Frontal cortex (tissue), 4 donors: ENCODE measurements around the gene TCAF2. TPM values are rescaled to one million over a fixed set of nuclear protein-coding genes. Genes with fewer than 3 reads are reported as not detected.
"Not testable (repeated sequence)": the region's sequence is repeated elsewhere in the genome, so short reads cannot be mapped to it uniquely, and the experiment has no call there.

ENCODE experiments used
- DNase-seq, 2 donors: peaks; one replicate each; pipeline ENCODE4 v3.0.0; 2012; ENCODE audit warnings: low spot score in 2 of 2
- FAIRE-seq: peaks from 2 replicates; lab custom pipeline; 2012; peaks lifted over from hg19 to GRCh38; lab: Jason Lieb, UNC
- total RNA-seq: library from RNA; depleted of rRNA; stranded (reverse); fragments of >200 nt; gene quantifications from one replicate; pipeline ENCODE4 v1.2.3, GENCODE V29; 2014
- donor health status: control.
- donor health status: control.
- donor health status: control.

The TCAF2 gene
- total RNA-seq, result under 0.01 TPM

DNA sequence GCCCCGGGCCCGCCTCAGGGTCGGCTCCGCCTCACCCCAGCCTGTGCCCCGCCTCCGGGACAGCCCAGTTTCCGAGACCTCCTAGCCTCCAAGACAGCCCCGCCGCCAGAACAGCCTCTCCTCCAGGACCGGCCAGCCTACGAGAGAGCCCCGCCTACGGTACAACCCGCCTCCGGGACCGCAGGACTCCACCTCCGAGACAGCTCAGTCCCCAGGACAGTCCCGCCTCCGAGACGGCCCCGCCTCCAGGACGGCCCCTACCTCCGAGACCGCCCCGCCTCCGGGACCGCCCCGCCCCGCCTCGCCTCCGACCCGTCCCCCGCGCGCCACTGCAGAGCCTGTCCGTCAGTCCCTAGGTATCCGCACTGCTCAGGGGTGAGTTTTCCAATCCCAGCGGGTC, at the start of gene TCAF2:
TCAF2 (plus strand) TSS at position 329 of the 400 bp plus-strand sequence.
- FAIRE-seq, DNase-seq: not testable (repeated sequence)

DNA sequence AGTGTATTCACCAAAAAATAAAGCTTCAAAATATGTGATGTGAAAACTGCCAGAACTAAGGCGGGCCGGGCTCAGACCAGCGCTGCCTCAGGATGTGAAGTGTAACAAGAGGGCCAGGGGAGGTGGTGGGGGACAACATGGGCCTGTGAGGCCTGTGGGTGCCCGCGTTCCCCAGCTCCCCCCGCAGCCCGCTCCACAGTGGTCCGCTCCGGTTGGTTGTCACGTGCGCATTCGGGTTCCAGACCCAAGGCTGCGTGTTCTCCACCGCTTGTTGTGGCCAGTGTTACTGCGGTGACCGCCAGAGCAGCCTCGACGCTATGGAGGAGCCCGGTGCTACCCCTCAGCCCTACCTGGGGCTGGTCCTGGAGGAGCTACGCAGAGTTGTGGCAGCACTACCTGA, 49.3 kb upstream of the TCAF2 start, which contains the start of gene CTAGE15:
CTAGE15 (plus strand) TSS at position 301 of the 400 bp plus-strand sequence; CDS start at position 318, 17 bp downstream.
- not testable (repeated sequence) for DNase-seq, FAIRE-seq

DNA sequence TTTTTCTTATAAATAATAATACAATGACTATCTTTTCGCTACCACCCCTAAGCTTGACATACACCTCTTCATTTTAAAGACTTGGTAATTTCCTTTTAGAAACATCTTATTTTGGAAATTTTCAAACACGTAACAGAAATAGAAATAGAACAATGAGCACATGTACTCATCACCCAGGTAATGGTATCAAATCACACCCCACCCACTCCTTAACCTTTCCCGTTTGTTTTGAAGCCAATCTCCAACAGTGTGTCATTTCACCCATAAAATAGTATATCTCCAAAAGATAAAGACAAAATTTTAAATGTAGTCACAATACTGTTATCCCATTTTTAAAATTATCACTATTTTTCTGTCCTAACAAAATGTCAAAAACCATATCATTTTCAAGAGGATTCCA, 32.6 kb upstream of the TCAF2 start:
- not testable (repeated sequence) for FAIRE-seq, DNase-seq

DNA sequence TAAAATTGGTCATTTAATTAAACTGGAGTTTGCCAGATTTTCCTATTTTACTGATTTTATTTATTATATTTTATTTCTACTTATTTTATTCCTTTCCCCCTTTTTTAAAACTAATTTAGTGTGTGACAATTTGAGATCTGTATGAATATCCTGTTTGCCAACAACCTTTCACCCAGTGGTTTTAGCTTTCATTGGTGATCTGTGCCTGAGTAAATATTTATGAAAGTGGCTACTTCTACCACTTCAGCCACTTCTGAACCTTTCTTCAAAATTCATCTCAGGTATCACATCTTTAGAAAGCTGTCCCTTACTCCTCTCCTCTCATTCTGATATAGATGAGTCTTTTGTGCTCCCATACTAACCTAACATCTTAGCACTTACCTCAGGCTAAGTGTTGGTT, 30.9 kb upstream of the TCAF2 start:
- FAIRE-seq, DNase-seq: not testable (repeated sequence)

DNA sequence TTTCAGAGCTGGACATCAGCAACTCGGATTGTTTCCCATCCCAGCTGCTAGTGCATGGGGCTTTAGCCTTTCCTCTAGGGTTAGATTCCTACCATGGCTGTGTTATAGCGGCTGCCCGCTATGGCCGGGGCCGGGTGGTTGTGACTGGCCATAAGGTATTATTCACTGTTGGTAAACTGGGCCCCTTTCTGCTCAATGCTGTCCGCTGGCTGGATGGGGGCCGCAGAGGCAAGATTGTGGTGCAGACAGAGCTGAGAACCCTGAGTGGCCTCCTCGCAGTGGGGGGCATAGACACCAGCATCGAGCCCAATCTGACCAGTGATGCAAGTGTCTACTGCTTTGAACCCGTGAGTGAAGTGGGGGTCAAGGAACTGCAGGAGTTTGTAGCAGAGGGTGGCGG, 22.7 kb upstream of the TCAF2 start:
- DNase-seq, FAIRE-seq: not testable (repeated sequence)

DNA sequence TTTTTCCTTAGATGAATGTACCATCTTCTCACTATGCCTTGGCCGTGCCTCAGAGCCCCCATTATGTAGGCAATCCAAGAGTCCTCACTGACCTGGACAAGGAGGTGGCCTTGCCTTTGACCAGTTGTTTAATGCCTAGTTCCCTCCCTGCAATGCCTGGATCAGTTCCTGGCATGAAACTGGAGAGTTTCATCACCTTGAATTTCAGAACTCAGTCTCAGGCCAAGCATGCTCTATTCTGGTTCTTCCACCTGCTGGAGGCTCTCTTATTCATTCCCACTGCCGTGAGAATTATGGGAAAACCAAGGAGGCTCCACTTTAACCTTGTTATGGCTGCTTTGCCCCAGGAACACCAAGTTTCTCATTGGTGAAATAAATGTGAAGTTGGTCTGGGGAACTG, 17.2 kb upstream of the TCAF2 start:
- not testable (repeated sequence) for DNase-seq, FAIRE-seq

DNA sequence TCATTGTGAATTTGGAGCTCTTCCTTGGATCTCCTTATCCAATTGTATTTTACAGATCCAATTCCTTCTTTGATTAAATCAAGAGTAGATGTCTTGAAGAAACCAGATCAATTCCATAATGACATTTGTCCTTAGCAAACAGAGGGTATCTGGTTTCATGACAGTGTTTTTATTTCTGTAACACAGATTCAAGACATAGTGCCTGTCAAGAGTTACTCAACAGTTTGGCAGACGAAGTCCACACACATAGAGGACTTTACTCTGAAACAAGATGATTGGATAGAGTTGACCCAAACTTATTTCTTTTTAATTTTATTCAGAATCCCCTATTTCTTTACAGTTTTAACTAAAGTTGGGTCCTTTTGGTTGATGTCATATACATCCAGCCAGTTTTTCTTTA, 14.7 kb upstream of the TCAF2 start:
- not testable (repeated sequence) for FAIRE-seq, DNase-seq

DNA sequence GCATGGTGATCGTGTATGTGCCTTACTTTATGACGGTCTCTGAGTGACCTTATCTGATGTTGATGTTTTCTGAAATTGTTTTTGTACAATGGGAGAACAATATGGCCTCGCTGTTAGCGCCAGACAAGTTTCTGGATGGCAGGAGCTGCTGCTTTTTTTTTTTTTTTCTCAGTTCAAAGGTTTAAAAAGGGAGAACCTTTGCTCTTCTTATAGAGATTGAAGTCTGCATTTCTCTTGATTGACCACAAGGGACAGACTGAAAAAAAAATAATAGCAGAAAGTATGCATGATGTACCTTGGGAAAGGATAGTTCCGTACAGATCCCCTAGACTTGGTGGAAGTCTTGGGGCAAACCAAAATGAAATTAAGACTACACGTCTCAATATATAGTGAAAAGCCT, 5.2 kb upstream of the TCAF2 start:
- not testable (repeated sequence) for DNase-seq, FAIRE-seq

DNA sequence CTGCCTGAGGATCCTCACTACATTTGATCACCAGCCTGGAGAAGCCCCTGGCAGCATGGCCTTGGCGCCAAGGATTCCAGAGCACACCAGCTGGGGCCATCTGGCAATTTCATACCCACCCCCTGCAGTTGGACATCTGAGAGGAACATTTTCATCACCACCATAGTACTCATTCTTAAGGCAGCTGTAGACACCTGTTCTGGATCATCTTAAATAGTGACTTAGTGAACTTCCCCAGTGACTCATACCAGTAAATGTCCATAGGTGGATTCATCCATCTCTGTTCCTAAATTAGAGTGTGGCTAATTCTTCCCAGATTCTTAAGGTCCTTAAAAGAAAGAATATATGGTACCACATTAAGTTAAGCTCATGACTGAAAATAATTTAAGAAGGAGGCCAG, 3.6 kb upstream of the TCAF2 start:
- FAIRE-seq, DNase-seq: not testable (repeated sequence)

DNA sequence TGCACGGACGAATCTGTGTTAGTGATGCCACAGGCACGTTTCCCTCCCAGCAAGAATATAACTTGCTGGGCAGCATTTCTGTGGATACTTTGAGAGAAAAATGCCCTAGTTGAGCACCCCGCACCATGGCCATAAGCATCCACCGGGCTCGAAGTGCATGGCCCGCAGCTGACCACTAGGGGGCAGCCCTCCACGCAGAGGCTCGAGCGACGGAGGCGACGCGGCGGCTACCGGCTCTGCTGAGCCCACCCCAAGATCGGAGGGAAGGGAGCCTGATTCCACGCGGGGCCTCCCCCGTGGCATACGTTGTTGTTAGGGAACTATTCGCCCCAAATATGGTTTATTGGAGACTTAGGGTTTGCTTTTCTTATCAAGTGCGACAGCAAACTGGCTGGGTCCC, 716 bp upstream of the TCAF2 start:
- not testable (repeated sequence) for FAIRE-seq, DNase-seq

DNA sequence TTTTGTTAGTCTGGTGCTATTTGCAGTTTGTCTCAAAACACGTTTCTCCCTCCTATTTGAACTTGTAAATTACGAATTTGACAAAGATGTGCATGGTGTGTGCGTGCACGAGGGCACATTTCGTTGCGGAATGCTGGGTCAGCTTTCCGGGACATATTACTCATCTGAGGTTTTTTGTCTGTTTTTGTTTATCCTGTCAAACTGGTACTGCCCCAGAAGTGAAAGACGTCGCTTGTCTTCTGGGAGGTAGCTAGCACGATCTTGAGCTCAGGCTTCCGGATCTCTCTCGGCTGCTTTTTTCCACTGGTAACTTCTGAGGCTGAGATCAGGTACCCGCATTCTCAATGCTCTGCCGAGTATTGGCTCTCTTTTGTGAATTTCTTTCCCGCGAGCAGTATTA, 401 bp downstream of the TCAF2 start:
- DNase-seq, FAIRE-seq: not testable (repeated sequence)

DNA sequence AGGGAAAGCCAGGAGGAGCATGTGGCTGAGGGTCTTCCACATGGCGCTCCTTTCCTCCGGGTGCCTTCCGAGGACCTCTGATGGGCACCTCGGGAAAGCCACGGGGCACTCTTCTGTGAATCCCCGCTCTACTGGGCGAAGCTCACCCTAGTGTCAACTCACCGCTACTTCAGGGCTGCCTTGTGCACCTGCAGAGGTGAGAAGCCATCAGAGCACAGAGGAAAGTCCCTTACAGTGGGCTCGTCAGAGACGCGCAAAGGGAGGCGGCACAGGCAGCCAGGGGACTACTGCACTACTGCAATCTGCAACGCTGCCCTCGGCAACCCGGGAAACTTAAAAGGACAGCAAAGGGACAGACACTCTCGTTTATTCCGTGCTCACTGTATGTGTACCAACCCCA, 1.4 kb downstream of the TCAF2 start:
- not testable (repeated sequence) for FAIRE-seq, DNase-seq

DNA sequence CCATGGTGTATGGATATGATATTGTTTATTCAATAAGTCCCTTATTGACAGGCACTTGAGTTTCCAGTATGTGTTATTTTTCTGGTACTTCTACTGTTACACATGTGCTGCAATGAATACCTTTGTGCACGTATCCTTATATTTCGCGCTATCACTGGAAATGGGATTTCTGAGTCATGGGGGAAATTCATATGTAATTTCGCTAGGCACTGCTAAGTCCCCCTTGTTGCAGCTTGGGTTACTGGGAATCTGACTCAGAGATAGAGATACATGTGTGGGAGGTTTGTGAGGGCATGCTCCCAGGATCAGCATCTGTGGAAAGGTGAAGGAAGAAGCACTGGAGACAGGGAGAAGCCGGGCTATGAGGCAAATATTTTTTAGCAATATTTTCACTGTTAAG, 9.9 kb downstream of the TCAF2 start:
- not testable (repeated sequence) for FAIRE-seq, DNase-seq

DNA sequence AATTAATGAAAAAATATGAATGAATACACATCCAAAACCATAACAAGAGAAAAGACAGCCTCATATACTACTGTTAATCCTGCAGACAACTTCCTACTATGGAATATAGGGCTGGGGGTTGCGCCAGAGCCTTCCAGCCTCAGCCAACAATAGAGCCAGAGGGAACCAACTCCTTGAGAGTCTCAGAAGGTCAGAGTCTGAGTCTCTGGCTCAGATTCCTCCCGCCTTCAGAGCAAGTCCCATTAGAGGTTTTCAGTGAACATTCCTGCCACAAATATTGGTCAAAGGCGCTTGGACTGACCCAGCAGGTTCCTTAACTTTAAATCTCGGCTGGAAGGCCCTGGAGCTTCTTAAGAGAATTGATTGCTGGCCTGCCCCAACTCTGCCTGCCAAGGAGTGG, 11.7 kb downstream of the TCAF2 start:
- not testable (repeated sequence) for FAIRE-seq, DNase-seq

DNA sequence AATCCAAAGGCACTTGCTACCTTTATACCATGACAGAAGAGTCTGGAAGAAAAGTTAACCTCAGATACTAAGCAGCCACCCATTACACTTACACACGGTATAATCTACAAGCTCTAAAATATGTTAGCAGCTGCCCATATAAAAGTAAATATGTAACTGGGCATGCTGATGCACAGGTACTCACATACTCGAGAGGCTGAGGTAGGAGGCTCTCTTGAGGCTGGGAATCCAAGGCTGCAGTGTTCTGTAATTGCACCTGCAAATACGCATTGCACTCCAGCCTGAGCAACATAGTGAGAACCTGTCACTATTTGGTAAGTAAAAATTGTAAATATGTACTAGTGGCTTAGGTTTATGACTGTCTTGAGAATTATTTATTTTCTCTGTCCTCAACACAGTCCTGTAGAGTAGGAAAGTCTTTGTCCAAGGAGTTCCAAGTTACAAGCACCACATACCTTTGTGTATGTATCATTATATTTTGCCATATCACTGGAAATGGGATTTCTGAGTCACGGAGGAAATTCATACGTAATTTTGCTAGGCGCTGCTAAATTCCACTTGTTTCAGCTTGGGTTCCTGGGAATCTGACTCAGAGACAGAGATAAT, 12.3 kb downstream of the TCAF2 start:
- not testable (repeated sequence) for DNase-seq, FAIRE-seq

DNA sequence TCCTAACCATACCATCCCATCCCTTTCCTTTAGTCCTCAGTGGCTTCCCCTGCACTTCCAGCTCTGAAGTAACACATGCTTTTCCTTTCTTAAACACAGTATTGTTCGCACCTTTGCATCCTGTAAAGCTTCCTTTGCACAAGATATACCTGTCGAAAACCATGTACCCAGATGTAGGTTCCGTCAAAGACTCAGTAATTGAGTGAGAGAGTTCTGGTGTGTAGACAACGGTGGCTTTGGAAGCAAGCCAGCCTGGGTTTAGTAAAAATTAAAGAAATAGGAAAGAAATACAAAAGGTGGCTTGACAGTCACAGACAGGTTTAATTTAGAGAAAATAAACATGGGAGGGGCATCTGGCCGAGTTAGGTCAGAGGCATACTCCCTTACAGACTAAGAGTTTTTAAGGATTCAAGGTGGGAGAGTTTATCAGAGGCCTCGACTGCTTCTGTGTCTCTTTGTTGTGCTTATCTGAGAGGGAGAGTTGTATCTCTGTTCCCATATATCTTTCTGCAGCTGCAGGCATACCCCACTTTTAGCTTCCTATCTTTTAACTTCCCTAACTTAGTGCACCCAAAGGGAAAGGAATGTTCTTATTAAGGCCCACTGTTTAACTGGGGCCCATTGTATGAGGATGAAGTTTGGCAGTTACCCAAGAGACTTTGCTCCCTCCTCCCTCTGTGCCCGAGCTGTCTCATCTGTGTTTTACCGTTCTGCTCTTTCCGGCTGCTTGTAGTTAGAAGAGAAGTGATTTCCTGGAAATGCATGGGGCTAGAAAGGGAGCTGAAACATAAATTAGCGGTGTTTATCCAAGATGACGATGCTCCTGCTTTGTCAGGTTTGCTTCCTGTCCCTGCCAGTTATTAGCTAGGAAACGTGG, 14.8 kb downstream of the TCAF2 start:
- not testable (repeated sequence) for DNase-seq

DNA sequence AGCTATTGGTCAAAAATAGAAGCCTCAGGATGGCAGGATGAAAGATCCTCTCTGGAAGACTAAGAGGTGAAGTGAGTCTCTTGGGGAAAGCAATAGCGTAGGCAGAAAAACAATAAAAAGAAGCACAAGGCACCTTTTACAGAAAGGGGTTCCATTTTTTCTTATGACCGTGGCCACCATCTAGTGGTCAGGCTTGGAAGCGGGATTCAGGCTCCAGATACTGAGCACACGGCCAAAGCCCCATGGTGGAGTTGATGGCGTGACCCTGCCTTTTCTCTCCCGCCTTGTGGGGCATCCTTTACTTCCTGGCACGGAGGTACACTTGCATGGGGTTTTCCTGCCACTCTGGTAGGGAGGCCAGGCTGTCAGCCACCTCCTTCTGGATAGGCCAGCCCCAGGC, 18.6 kb downstream of the TCAF2 start:
- FAIRE-seq, result not testable (repeated sequence)

More for the DNA sequence above, 14.8 kb downstream of the TCAF2 start:
- FAIRE-seq, result not testable (repeated sequence)

DNA sequence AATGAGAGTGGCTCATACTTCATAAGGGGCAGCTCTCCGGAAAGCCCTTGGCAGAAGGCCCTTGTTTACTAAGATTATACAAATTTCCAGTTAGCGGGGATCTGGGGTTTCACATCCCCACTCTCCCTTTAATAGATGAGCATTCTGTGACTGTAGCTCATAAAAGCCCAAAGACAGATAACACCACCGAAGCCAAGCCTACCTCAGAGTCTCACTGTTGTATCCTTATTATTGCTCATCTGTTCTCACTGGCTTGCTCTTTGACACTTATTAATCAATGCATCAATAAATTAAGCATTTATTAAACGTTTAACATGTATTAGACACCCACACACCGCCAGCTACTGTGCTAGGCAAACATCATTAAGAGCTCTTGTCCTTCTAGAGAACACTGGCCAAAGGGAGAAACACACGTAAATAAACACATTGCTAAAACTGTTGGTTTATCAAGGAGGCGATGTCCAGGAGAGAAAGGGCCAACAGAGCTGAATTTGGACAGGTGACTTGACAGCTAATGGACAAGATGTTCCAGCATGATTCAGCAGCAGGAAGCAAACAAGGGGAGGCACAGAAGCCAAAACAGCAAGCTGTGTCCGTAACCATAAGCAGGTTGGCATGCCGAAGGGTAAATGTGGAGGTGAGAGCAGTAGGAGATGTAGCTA, 19.9 kb downstream of the TCAF2 start:
- FAIRE-seq, DNase-seq: not testable (repeated sequence)

More for the DNA sequence above, 18.6 kb downstream of the TCAF2 start:
- DNase-seq, result not testable (repeated sequence)

DNA sequence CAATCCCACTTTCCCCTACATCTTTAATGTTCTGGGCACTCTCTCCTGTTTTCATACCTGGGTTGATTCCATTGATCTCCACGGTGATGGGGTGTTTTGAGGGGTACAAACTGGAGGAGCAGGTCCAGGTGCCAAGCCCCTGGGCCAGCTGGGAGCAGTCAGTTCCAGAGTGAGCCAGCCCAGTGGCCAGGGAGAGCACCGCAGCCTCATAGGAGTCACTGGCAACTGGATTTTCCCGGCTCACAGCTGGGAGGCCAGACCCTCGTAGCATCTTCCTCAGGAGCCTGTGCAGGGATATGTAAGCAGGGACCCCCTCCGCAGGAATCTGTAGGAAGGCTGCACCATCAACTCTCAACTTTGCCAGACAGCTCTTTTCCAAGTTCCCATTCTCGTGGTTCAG, 25.8 kb downstream of the TCAF2 start:
- not testable (repeated sequence) for FAIRE-seq, DNase-seq

DNA sequence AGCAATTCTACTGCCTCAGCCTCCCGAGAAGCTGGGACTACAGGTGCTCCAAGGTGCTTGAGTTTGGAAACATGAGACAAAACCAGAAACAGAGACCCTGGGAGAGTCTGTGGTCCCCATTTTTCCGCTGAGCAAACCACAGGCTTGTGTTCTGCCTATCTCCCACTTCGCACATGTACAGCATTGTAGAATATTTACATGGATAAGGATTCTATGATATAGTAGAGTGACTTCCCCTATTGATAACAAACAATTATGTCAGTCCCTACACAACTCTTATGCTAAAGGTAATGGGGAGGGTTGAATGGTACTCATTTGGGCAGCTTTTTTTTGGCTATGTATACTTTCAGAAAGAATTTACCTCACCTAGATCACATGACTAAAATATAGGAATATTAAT, 29.1 kb downstream of the TCAF2 start:
- not testable (repeated sequence) for DNase-seq, FAIRE-seq
